IPS-NIHi11 (cell line): Measurements from ENCODE around the gene FBH1.
"Not testable (repeated sequence)": the region's sequence is repeated elsewhere in the genome, so short reads cannot be mapped to it uniquely, and the experiment has no call there.

Experiments used
- DNase-seq: peaks from one replicate; pipeline ENCODE4 v3.0.0; 2012; ENCODE audit warnings: mixed read lengths, low spot score

Gene FBH1

GRCh38 chr10:5889624-5890451 lies at the start of gene FBH1, which contains the start of gene ANKRD16:
FBH1 (plus strand) TSS chr10:5890243; CDS start chr10:5890346, 103 bp downstream.
ANKRD16 (minus strand) TSS chr10:5889893; CDS start chr10:5889354, 539 bp downstream.
- peak; percentile 99 for DNase-seq

GRCh38 chr10:5840314-5841307 lies 49.4 kb upstream of the FBH1 start:
- DNase-seq: peak; percentile 57

DNA sequence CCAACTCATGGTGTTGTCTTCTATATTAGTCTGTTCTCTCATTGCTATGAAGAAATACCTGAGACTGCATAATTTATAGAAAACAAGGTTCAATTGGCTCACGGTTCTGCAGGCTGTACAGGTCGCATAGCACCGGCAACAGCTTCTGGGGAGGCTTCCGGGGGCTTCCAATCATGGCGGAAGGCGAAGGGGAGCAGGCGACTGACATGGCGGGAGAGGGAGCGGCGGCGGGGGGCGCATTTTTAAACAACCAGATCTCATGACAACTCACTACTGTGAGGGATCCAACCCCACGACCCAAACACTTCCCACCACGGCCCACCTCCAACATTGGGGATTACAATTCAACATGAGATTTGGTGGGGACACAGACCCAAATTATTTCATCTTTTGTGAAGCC lies 48.1 kb upstream of the FBH1 start:
- no peak for DNase-seq

DNA sequence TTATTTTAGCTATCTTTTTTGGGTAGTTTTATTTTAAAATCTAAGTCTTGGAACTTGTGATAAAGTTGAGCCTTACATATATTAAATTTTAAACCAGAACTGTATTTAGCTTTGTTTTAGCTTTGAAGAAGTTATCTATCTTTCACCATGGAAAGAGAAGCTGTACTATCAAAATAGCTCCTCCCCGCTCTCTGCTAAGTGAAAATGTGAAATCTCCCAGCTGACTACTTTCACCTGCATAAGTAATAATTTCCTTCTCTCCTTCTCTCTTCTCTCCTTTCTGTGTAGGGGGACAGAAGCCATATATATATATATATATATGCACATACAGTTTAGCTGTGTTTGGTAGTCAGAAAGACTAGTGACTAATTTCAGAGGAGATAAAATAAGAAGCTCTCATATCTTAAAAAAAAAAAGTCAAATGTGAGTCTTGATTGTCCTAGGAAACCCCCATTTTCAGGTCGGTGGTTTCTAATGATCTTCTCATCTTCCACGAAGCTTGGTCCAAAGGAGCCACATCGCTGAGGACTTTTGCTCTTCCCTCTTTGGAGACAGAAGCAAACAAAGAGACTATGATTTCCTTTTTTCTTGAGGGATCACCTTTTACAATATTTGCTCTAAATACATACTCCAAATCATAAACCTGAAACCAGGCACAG lies 46.2 kb upstream of the FBH1 start:
- DNase-seq: no peak

DNA sequence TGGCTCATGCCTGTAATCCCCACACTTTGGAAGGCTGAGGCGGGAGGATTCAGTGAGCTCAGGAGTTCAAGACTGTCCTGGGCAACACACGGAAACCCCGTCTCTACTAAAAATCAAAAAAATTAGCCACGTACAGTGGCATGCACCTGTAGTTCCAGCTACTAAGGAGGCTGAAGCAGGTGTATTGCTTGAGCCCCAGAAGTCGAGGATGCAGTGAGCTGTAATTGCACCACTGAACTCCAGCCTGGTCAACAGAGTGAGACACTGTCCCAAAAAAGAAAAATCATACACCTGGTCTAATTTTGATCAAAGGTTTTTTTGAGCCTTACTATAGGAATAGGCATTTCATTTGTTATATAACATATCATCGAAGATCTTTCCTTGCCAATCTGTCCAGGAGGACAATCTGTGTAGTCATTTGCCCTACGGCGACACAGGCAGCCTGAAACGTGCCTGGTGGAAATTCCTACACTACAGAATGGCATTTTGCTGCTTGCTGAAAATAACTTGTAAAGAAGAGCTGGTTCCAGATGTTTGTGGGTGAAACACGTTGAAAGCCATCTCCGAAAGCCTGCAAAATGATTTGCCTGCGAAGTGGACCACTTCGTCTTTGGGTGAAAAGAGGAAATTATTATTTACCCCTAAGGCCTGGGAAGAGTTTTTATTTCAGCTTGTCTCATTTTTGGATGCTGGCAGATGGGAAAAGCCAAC lies 45.5 kb upstream of the FBH1 start:
- DNase-seq: no peak

- not testable (repeated sequence) for DNase-seq
Observed at GRCh38 chr10:5846667-5847066, 43.4 kb upstream of the FBH1 start.

DNA sequence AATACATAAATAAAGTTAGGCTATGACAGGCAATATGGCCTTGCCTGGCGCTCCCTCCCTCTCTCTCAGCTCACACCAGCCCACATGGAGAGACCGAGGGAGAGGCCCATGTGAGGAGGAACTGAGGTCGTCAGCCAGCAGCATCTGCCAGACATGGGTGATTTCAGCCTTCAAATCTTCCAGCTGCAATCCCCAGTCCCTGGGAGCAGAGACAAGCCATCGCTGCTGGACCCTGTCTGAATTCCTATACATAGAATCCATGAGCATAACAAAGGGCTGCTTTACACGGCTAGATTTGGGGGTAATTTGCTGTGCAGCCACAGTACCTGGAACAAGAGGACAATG lies 35.9 kb upstream of the FBH1 start:
- no peak for DNase-seq

GRCh38 chr10:5855979-5856700 lies 33.9 kb upstream of the FBH1 start:
- no peak for DNase-seq

DNA sequence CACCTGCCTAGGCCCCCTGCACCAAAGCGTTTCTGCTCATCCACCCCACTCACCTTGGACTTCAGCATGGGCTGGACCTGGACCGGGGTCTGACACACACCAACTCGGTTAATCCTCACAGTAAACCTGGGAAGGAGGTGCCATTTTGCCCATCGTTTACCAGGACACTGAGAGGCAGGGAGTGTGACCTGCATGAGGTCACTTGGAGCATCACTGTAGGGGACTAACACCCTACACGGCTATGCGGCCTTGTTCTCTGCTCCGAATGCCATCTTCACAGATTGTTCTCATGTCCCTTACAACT lies 33.4 kb upstream of the FBH1 start:
- DNase-seq: no peak

DNA sequence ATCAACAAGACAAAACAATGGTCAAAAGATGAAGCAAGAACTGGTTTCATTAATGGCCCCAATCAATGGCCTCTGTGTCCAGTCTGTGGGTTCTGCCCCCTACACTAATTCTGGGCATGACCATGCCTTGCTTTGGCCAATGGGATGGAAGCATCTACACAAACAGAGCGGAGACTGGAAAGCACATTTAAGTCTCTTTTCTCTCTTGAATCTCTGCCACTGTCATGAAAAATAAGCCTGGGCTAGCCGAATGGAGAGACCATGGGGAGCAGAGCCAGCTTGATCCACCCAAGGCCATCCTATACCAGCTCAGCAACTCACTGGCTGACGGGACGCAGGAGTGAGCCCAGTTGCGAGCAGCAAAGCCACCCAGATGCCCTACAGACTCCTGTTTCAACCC lies 31.2 kb upstream of the FBH1 start:
- DNase-seq: no peak

- DNase-seq: no peak
Observed at GRCh38 chr10:5860066-5860465, 30.0 kb upstream of the FBH1 start.

DNA sequence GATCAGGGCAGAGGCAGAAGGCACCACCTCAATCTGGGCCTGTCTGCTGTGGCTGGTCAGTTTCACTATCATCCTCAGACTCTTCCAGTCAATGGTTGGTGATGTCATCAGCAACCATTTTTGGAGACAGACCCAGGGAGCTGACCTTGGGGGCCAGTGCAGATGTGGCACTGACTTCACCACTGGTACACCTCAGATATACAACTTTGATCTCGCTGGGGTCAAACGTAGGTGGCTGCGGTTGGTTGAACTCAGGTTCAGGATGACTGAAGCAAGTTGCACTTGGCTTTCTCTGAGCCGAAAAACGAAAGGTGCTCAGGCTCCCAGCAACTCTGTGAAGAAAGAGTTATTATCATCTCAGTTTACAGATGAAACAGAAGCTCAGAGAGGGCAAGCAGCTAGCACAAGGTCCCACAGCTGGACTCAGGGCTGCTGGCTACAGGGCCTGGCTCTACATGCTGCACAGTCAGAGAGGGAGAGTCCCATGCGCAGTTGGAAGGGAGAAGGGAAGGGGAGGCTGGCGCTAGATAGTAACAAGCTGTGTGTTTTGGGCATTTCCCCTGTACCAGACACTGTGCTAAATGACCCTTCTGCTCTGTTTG lies 27.6 kb upstream of the FBH1 start:
- no peak for DNase-seq

DNA sequence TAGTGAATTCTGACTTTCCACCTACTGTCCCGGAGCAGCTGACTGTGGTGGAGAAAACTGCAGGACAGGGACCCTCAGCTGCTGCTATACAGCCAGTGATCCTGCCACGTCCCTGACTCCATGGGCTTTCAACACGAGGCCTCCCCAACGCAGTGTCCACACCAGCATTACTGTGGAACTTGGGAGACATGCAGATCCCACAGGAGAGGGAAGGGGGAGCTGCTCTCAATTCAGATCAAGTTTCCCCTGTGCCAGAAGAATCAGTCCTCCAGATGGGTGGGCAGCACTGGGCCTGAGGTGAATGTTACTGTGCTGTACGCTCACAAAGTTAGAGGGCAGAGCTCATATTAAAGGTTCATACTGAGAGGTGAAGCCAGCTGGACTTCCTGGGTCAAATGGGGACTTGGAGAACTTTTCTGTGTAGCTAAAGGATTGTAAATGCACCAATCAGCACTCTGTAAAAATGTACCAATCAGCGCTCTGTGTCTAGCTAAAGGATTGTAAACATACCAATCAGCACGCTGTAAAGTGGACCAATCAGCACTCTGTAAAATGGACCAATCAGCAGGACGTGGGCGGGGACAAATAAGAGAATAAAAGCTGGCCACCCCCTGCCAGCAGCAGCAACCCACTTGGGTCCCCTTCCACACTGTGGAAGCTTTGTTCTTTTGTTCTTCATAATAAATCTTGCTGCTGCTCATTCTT lies 26.9 kb upstream of the FBH1 start:
- peak; percentile 29 for DNase-seq

- not testable (repeated sequence) for DNase-seq
Observed at GRCh38 chr10:5866451-5867081, 23.5 kb upstream of the FBH1 start.

- not testable (repeated sequence) for DNase-seq
Observed at GRCh38 chr10:5867091-5867615, 22.9 kb upstream of the FBH1 start.

- not testable (repeated sequence) for DNase-seq
Observed at GRCh38 chr10:5868383-5868782, 21.7 kb upstream of the FBH1 start.

- DNase-seq: no peak
Observed at GRCh38 chr10:5869156-5869555, 20.9 kb upstream of the FBH1 start.

DNA sequence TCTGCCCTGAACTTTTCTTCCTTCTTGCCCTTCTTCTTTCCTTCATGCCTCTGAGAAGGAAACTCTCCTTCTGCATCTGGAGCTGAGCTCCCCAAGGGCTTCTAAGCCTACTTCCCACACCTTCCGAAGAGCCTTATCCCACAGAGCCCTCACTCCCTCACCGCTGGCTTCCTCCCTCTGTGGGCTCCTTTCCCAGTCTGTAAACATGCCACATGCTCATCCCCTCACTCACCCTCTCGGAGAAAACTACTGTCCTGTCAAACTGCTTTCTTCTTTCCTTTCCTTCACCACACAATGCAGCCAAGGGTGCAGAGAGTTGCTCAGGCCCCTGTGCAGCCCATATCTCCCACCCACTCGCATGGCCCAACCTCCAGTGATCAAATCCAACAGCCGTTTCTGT lies 18.4 kb upstream of the FBH1 start:
- no peak for DNase-seq

DNA sequence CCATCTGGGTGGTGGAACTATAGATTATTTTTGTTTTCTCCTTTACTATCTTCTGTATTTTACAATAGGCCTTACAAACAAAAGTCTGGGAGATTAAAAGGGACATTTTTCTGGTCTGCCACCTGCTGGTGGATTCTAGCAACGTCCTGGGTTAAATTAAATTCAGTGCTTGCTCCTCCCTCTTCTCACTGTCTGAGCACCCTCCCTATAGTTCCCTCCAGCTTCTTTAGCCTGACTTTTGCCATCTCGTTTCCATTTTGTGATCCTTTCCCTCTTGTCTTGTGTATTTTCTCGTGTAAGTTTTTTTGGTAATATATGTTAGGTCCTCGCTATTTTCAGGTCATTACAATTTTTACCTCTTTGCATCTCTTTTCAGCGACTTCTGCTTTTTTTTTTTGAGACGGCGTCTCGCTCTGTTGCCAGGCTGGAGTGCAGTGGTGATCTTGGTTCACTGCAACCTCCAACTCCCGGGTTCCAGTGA lies 16.5 kb upstream of the FBH1 start:
- peak; percentile 84 for DNase-seq
